HUDEP-2 (cell line): ENCODE measurements around the gene DLG2.

Experiments used
- DNase-seq, 76 experiments: peaks; one replicate each; lab custom pipeline; 2025; ENCODE audit not compliant: unreplicated experiment in 76 of 76; lab: John Stamatoyannopoulos, UW

DLG2 gene

GRCh38 chr11:84929738-84930137 is 697.4 kb downstream of the DLG2 start:
- no peak for DNase-seq

- DNase-seq: no peak
These were observed 702.9 kb downstream of the DLG2 start for GRCh38 chr11:84924154-84924692.

- no peak for DNase-seq
These were observed 703.7 kb downstream of the DLG2 start for GRCh38 chr11:84923489-84923888.

DNA sequence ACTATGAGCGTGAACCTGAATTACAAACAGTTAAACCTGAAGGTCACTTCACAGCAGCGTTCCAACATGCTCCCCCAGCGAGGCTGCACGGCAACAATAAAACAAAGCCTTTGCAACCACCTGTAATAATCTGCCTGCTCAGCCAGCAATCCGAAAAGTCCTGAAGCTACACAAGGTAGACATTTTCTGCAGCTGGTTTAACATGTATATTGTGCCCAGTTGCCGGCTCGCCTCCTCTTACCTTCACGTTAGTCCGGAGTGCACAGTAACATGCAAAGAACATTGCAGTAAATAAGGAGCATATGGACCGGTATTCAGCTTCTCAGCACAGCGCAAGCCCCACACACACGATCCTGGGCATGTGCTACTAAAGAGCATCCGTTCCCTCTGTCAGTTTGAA is 704.3 kb downstream of the DLG2 start:
- DNase-seq: no peak

GRCh38 chr11:84922212-84922805 is 704.8 kb downstream of the DLG2 start:
- no peak for DNase-seq

- no peak for DNase-seq
These were observed 712.6 kb downstream of the DLG2 start for GRCh38 chr11:84914511-84914910.

GRCh38 chr11:84909740-84910139 is 717.4 kb downstream of the DLG2 start:
- no peak for DNase-seq

- DNase-seq: no peak
These were observed 720.1 kb downstream of the DLG2 start for GRCh38 chr11:84906995-84907394.

GRCh38 chr11:84905411-84905810 is 721.7 kb downstream of the DLG2 start:
- DNase-seq: no peak

GRCh38 chr11:84902445-84902844 is 724.7 kb downstream of the DLG2 start:
- DNase-seq: no peak

DNA sequence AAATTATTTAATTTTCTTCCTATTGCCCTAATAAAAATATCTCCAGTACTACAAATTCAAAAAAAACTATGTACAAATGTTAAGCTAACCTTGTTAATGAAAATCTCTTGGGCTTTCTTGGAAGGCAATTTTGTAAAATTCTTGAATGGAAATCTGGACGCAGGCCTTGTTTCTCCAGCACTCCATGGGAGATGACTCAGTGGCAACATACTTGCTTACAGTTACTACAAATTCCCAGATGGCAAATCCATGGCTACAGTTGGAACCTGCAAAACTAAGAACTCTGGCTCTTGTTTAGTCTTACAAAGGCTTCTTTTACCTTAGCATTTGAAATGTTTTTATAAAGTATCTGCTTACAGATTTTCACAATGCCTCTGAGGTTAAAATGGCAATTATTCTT is 725.2 kb downstream of the DLG2 start:
- no peak for DNase-seq

GRCh38 chr11:84899740-84900139 is 727.4 kb downstream of the DLG2 start:
- DNase-seq: no peak

- DNase-seq: no peak
These were observed 728.0 kb downstream of the DLG2 start for GRCh38 chr11:84899134-84899533.

- no peak for DNase-seq
These were observed 732.5 kb downstream of the DLG2 start for GRCh38 chr11:84894666-84895065.

- no peak for DNase-seq
These were observed 736.5 kb downstream of the DLG2 start for GRCh38 chr11:84890676-84891075.

- DNase-seq: no peak
These were observed 737.6 kb downstream of the DLG2 start for GRCh38 chr11:84889556-84889955.

GRCh38 chr11:84887055-84887629 is 740.0 kb downstream of the DLG2 start:
- DNase-seq: no peak

DNA sequence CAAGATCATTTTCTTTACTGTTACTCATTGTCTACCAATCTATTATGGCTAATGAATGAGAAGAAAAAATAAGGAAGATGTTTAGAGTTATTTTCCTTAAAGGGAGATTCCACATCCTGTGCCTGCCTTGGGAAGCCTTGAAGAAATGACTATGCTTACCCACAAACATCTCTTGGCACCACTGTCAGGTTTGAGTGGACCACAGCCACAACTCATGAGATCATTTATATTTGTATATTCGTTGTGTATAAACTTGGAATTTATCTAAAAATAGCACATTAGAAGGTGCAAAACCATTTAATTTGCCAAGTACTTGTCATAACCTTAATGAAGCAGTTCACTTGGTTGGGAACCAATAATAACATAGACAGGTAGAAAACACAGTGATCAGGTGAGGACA is 740.8 kb downstream of the DLG2 start:
- no peak for DNase-seq

DNA sequence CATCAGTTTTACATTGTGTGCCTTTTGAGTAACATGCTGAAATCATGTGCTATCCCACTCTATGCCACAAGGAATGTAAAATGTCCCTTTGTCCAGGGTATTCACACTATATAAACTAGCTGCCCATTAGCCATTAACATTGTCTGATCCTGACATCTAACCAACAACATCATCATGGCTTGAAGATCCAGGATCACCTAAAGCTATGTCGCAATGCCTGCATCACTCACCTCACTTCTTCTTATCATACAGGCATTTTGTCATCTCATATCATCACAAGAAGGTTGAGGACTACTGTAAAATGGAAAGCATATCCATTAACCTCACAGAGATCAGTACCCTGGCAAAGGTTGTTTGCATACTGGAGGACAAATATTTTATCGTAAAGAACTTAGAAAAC is 742.3 kb downstream of the DLG2 start:
- DNase-seq: no peak

DNA sequence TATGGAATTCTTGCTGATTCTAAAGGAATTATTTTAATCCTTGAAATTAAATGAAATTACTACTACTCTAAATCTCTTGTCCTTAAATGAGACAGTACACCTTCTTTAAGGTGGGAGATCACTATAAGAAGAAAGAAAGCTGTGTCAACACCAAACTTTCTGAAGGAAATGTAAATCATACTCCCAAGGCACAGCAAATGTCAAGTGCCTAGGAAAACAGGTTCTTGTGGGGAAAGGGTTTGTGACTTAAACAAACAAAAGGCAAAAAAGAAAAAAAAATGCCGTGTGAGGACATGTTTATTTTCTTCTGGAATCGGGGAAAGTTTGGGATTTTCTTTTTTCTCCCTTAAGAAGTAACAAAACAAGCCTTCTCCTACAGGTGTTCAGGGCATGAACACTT is 745.1 kb downstream of the DLG2 start:
- no peak for DNase-seq

- no peak for DNase-seq
These were observed 756.0 kb downstream of the DLG2 start for GRCh38 chr11:84871116-84871515.

DNA sequence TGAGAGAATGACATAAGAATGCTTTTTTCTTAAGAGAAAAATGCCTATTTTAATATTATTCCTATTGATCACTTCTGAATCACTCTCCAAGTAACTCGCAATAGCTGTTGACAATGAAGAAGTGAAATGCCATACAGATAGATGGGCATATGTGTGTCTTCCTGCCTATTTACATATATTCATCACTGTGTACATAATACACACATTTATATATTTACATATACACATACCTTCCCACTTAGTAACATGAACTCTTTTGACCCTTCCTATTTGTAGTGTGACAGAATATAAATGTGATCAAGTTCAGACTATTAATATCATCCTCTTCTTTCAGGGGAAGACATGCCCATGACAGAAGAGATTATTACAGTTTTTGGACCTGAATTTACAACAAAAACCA is 756.7 kb downstream of the DLG2 start:
- DNase-seq: no peak

GRCh38 chr11:84866922-84867321 is 760.2 kb downstream of the DLG2 start:
- DNase-seq: no peak
